Stomach (tissue), 9 donors: ENCODE measurements around the gene KCNQ1. TPM values are rescaled to one million over a fixed set of nuclear protein-coding genes. Genes with fewer than 3 reads are reported as not detected.

Source experiments
- DNase-seq, 2 donors: peaks; one replicate each; pipeline versions ENCODE4 v3.0.0 to v3.0.0-alpha.2; 2013 to 2019
- H3K27ac ChIP-seq, 5 donors: fragments of 200-600 bp in 4 of 5; sonication (generic) in 4 of 5; one replicate each; pipeline ENCODE4 v1.5.1; 2013 to 2019; ENCODE audit warnings: mild to moderate bottlenecking in 1 of 5, moderate library complexity in 1 of 5
- H3K27me3 ChIP-seq, 3 donors: fragments of 200-600 bp; sonication (generic); one replicate each; pipeline ENCODE4 v1.5.1; 2017 to 2019; ENCODE audit warnings: mixed run types in 1 of 3
- H3K36me3 ChIP-seq, 4 donors: fragments of 200-600 bp; sonication (generic); 1 replicate in 3 of 4; 2 replicates in 1 of 4; pipeline ENCODE4 v1.5.1; 2016 to 2019
- H3K4me1 ChIP-seq, 4 donors: fragments of 200-600 bp; sonication (generic); one replicate each; pipeline ENCODE4 v1.5.1; 2016 to 2019
- H3K4me3 ChIP-seq, 4 donors: fragments of 200-600 bp; sonication (generic) in 3 of 4; one replicate each; pipeline ENCODE4 v1.5.1; 2016 to 2019; ENCODE audit warnings: mild to moderate bottlenecking in 1 of 4
- H3K9me3 ChIP-seq, 4 donors: fragments of 200-600 bp; sonication (generic); one replicate each; pipeline ENCODE4 v1.5.1; 2016 to 2019
- CTCF ChIP-seq, 7 experiments: fragments of 450-650 bp in 4 of 7; fragments of 200-600 bp in 3 of 7; sonication (generic) in 3 of 7; IDR thresholded peaks; one replicate each; pipeline ENCODE4 v1.5.1; 2016 to 2019; ENCODE audit warnings: antibody characterized with exemption in 7 of 7, control low read depth in 2 of 7, mild to moderate bottlenecking in 1 of 7
- EP300 ChIP-seq: sonication (generic); formaldehyde crosslinking; IDR thresholded peaks from one replicate; pipeline ENCODE4 v1.6.1; 2017; ENCODE audit warnings: antibody characterized with exemption
- POLR2A ChIP-seq, 4 donors: fragments of 450-650 bp; IDR thresholded peaks; one replicate each; pipeline ENCODE4 v1.6.1; 2016; ENCODE audit warnings: antibody characterized with exemption in 4 of 4, control low read depth in 2 of 4, mild to moderate bottlenecking in 1 of 4, moderate library complexity in 1 of 4
- POLR2AphosphoS5 ChIP-seq, 3 donors: sonication (generic); formaldehyde crosslinking; IDR thresholded peaks; one replicate each; pipeline ENCODE4 v1.6.1; 2016; ENCODE audit warnings: antibody characterized with exemption in 3 of 3
- WGBS, 5 donors: extraction: QIAGEN DNeasy Blood & Tissue Kit in 3 of 5; methylation state at CpG; one replicate each; pipeline versions ENCODE4 v1.1.5 to v1.1.7; 2013 to 2018; 5-methylcytosine and 5-hydroxymethylcytosine counted together
- intact Hi-C: fragments of 100-400 bp; cut with DNase I; formaldehyde crosslinking; loops from one replicate; pipeline ENCODE4 v1.15.1; 2023; ENCODE audit warnings: low total_unique reads
- polyA plus RNA-seq, 3 donors: library from polyadenylated mRNA; stranded (reverse); fragments of 200-250 nt; gene quantifications; one replicate each; pipeline ENCODE4 v1.2.3, GENCODE V29; 2013
- total RNA-seq, 5 donors: library from RNA; depleted of rRNA; stranded (reverse); fragments of >200 nt; gene quantifications; one replicate each; pipeline versions ENCODE4 v1.1.0 to v1.2.3, GENCODE V29; 2014 to 2016
- donor health status: healthy with polysubstance abuse.
- donor health status: Bipolar disorder and iron deficiency.
- donor health status: healthy.

The KCNQ1 gene
- total and polyA plus RNA-seq, 8 donors = 12.1 to 155 (median 49.0) TPM

- no peak for TF ChIP-seq POLR2A (IDR thresholded peaks at IDR 0.05)
- TF ChIP-seq EP300 = no peak
- TF ChIP-seq POLR2AphosphoS5 (IDR thresholded peaks at IDR 0.05) = no peak
- TF ChIP-seq CTCF (IDR thresholded peaks at IDR 0.05) = no peak
- Histone ChIP-seq H3K4me1 (peaks cover 56 to 84% (median 74%) of the 10 kb centered on the region in 4 donors), H3K9me3 (no peaks in the 10 kb centered on the region), H3K27me3 (no peaks in the 10 kb centered on the region), H3K4me3 (no peak overlapping the region), H3K36me3 (no peaks in the 10 kb centered on the region), H3K27ac (peak overlapping the region; percentile 82 to 92 (median 87))
- DNase-seq = peak in 1 of 2 donors; percentile 23
- WGBS, 5 donors = 79 to 90% (median 83%) methylated on average over 13 of the region's 13 CpGs
- intact Hi-C loops = no loop called here
Observed at GRCh38 chr11:2464451-2465165, 19.8 kb downstream of the KCNQ1 start.

- H3K9me3 ChIP-seq = no peaks in the 10 kb centered on the region
Observed at GRCh38 chr11:2465202-2466068, 20.6 kb downstream of the KCNQ1 start.

GRCh38 chr11:2466069-2466801, 21.4 kb downstream of the KCNQ1 start:
- H3K27me3 ChIP-seq = peaks cover 0 to under 1% (median 0%) of the 10 kb centered on the region in 3 donors
- peak in 1 of 2 donors; percentile 17 for DNase-seq
- peak overlapping the region; percentile 82 to 92 (median 87) for H3K27ac ChIP-seq
- intact Hi-C loops = no loop called here
- 49 to 66% (median 59%) methylated on average over 7 to 9 of the region's 9 CpGs for WGBS, 5 donors
- TF ChIP-seq EP300 (no peak), CTCF (IDR thresholded peaks at IDR 0.05) (no peak), POLR2AphosphoS5 (IDR thresholded peaks at IDR 0.05) (no peak), POLR2A (IDR thresholded peaks at IDR 0.05) (no peak)
- no peak overlapping the region for H3K4me3 ChIP-seq
- peaks cover 40 to 67% (median 58%) of the 10 kb centered on the region in 4 donors for H3K4me1 ChIP-seq
- H3K9me3 ChIP-seq = no peaks in the 10 kb centered on the region
- H3K36me3 ChIP-seq = no peaks in the 10 kb centered on the region

More at GRCh38 chr11:2465202-2466068, 20.6 kb downstream of the KCNQ1 start:
- 46 to 72% (median 56%) methylated on average over 8 to 20 of the region's 20 CpGs for WGBS, 5 donors
- H3K4me3 ChIP-seq = no peak overlapping the region
- TF ChIP-seq POLR2AphosphoS5 (IDR thresholded peaks at IDR 0.05) (peak in 1 of 3 donors; percentile 43), POLR2A (IDR thresholded peaks at IDR 0.05) (no peak)
- intact Hi-C loops = no loop called here
- no peaks in the 10 kb centered on the region for H3K27me3 ChIP-seq
- H3K4me1 ChIP-seq = peaks cover 48 to 75% (median 66%) of the 10 kb centered on the region in 4 donors
- DNase-seq = peak; percentile 37 to 75
- H3K36me3 ChIP-seq = no peaks in the 10 kb centered on the region
- peak overlapping the region; percentile 82 to 92 (median 87) for H3K27ac ChIP-seq

GRCh38 chr11:2466869-2467694, 22.3 kb downstream of the KCNQ1 start:
- Histone ChIP-seq H3K27ac (peak overlapping the region; percentile 82 to 92 (median 87)), H3K36me3 (no peaks in the 10 kb centered on the region), H3K4me3 (no peak overlapping the region), H3K4me1 (peaks cover 36 to 59% (median 49%) of the 10 kb centered on the region in 4 donors), H3K27me3 (peaks cover 0 to 5% (median 0%) of the 10 kb centered on the region in 3 donors), H3K9me3 (no peaks in the 10 kb centered on the region)
- intact Hi-C loops = no loop called here
- DNase-seq = peak; percentile 33 to 51
- 71 to 80% (median 78%) methylated on average over 12 to 16 of the region's 16 CpGs for WGBS, 5 donors
- TF ChIP-seq POLR2AphosphoS5 (IDR thresholded peaks at IDR 0.05) (no peak), EP300 (no peak), CTCF (IDR thresholded peaks at IDR 0.05) (no peak), POLR2A (IDR thresholded peaks at IDR 0.05) (no peak)
